ENCODE data around the gene DNAJB13.

The DNAJB13 gene

GRCh38 chr11:73999581-74000306 lies 48.9 kb downstream of the DNAJB13 start:
- ATAC-seq, result no peak
- TF ChIP-seq TOX (CRISPR knock-in tag; IDR thresholded peaks at IDR 0.05; ENCODE audit: borderline replicate concordance) (no peak), TSHZ2 (CRISPR knock-in tag; IDR thresholded peaks at IDR 0.05) (no peak), ZFP3 (CRISPR knock-in tag; IDR thresholded peaks at IDR 0.05) (no peak)

GRCh38 chr11:74000307-74001133 lies 49.7 kb downstream of the DNAJB13 start:
- ATAC-seq, result no peak
- TF ChIP-seq OSR1 (CRISPR knock-in tag; IDR thresholded peaks at IDR 0.05) (no peak), ZFP30 (CRISPR knock-in tag; IDR thresholded peaks at IDR 0.05) (no peak), ZNF8 (CRISPR knock-in tag; IDR thresholded peaks at IDR 0.05) (no peak), PPARA (CRISPR knock-in tag; IDR thresholded peaks at IDR 0.05; ENCODE audit: borderline replicate concordance) (no peak), BACH2 (CRISPR knock-in tag; IDR thresholded peaks at IDR 0.05; ENCODE audit: borderline replicate concordance) (no peak), TOX (CRISPR knock-in tag; IDR thresholded peaks at IDR 0.05; ENCODE audit: borderline replicate concordance) (no peak), RARB (CRISPR knock-in tag; IDR thresholded peaks at IDR 0.05) (no peak), ZFP3 (CRISPR knock-in tag; IDR thresholded peaks at IDR 0.05) (no peak), PATZ1 (CRISPR knock-in tag; IDR thresholded peaks at IDR 0.05; ENCODE audit: borderline replicate concordance) (no peak), ZNF565 (CRISPR knock-in tag; conservative IDR thresholded peaks at IDR 0.05; ENCODE audit: low read depth) (no peak), ESRRG (CRISPR knock-in tag; IDR thresholded peaks at IDR 0.05) (no peak), ZC3H10 (CRISPR knock-in tag; IDR thresholded peaks at IDR 0.05) (no peak), TCF4 (CRISPR knock-in tag; IDR thresholded peaks at IDR 0.05; ENCODE audit: borderline replicate concordance) (no peak), SNAI2 (CRISPR knock-in tag; IDR thresholded peaks at IDR 0.05) (no peak)

- ATAC-seq, result no peak
- no peak for TF ChIP-seq OSR1 (CRISPR knock-in tag; IDR thresholded peaks at IDR 0.05)
- TF ChIP-seq CREB5 (CRISPR knock-in tag; IDR thresholded peaks at IDR 0.05; ENCODE audit: low read depth), result no peak
- TF ChIP-seq RARB (CRISPR knock-in tag; IDR thresholded peaks at IDR 0.05), result no peak
- TF ChIP-seq ZC3H10 (CRISPR knock-in tag; IDR thresholded peaks at IDR 0.05), result no peak
- no peak for TF ChIP-seq ESRRG (CRISPR knock-in tag; IDR thresholded peaks at IDR 0.05)
- TF ChIP-seq TCF4 (CRISPR knock-in tag; IDR thresholded peaks at IDR 0.05; ENCODE audit: borderline replicate concordance), result no peak
These were observed 51.0 kb downstream of the DNAJB13 start for GRCh38 chr11:74001822-74002286.

- TF ChIP-seq ZC3H10 (CRISPR knock-in tag; IDR thresholded peaks at IDR 0.05) (no peak), ZFP30 (CRISPR knock-in tag; IDR thresholded peaks at IDR 0.05) (no peak), PATZ1 (CRISPR knock-in tag; IDR thresholded peaks at IDR 0.05; ENCODE audit: borderline replicate concordance) (no peak)
- ATAC-seq, result no peak
These were observed 52.0 kb downstream of the DNAJB13 start for GRCh38 chr11:74002832-74003231.

Data from SK-N-SH treated with all-trans-retinoic acid at 6 μM for 48 hours (cell line).